GM18526 (cell line): ENCODE measurements around the gene SPACA7.

Source experiments
- POLR2A ChIP-seq: IDR thresholded peaks from 3 replicates; pipeline ENCODE4 v1.6.1; 2011; ENCODE audit not compliant: insufficient read length; ENCODE audit errors: extremely low read depth

SPACA7 gene

GRCh38 chr13:112441226-112441625 is 65.1 kb downstream of the SPACA7 start:
- no peak for TF ChIP-seq POLR2A

DNA sequence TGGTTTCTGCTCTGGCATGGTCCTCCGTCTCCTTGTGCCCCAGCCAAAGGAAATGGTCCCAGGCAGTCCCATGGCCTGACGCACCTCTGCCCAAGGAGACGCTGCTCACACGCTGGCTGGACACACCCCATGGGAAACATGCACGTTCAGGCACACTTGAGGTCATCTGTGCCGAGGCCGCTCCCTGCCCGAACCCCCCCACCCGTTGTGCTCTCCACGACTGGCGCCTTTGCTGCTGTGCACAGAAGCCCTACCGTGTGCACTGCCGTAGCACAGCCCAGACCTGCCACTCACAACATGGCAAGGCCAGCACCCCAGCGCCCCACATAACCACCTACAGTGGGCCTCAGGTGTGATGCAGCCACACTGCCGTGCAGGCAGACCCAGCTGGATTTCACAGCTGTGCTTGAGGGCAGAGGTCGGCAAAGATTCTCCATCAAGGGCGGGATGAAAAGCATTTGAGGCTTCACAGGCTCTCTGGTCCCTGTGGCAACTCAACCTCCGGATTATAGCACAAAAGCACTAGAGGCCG is 65.7 kb downstream of the SPACA7 start:
- TF ChIP-seq POLR2A, result no peak

DNA sequence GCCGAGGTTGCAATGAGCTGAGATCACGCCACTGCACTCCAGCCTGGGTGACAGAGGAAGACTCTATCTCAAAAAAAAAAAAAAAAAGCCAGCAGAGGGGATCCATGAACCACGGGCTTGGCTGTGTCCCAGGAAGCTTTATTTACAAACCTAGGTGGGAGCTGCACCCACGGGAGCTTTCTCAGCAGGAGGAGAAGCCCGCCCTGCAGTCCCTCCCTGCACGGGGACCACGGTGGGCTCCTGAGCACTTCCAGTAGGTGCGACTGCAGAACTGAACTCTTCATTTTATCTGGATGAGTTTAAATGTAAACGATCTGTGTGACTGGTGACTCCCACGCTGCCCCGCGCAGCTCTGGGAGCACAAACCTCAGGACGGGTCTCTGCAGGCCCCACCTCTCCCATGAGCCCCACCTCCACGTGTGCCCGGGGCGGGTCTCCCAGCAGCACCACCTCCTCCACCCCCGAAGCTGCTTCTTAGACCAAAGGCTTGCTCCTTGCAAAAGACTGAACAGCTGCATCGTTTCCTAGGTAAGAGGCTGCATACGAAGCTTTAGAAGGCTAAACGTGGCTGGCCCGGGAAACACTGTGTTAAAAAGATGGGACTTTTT is 66.4 kb downstream of the SPACA7 start:
- TF ChIP-seq POLR2A, result no peak

GRCh38 chr13:112443191-112443994 is 67.2 kb downstream of the SPACA7 start:
- TF ChIP-seq POLR2A, result no peak

DNA sequence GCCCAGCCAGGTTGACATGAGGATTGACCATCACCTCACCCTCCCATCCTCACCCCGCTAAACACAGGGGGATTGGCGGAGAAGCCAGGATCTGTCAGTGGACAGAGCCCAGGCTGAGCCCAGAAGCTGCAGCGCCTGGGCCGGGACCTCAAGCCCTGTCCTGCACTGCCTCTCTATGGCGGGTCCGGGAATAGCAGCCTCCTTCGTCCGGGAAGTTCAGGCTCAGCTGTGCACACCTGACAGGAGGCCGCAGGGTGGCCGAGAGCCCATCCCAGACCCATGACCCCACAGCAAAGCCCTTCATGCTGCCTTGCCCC is 67.8 kb downstream of the SPACA7 start:
- TF ChIP-seq POLR2A, result no peak

DNA sequence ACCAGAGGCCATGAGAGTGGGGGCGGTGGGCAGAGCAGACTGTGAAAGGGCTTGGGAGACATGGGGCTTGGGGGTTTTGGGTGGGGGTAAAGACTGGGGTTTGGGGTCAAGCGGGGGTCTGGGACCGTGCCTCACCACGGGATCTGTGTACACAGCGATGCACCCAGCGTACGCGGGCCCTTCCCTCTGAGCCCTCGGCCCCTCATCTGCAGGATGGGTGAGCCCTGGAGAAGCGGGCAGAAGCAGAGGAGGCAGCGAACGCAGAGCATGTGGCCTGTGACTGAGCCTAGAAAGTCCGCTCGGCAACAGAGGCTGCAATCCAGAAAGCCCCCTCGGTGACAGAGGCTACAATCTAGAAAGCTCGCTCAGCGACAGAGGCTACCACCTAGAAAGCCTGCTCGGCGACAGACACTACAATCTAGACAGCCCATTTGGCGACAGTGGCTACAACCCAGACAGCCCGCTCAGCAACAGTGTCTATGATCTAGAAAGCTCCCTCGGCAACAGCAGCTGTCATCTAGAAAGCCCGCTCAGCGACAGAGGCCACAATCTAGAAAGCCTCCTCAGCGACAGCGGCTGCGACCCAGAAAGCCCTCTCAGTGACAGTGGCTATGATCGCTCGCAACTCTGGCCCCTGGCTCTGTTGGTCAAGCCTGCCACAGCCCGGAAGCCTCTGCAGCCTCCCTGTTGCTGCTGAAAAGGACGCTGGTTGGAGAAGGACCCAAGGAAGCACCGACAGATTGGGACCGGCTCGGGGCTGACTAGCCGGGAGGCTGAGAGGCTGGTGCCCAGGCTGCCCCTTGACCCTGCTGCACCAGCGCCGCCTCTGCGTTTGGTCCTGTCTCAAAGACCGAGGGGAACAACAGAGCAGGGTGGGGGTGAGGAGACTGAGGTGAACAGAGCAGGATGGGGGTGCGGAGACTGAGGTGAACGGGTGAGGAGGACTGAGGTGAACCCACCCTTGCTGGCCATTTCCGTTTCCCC is 68.6 kb downstream of the SPACA7 start:
- TF ChIP-seq POLR2A, result no peak

- TF ChIP-seq POLR2A, result no peak
Measured at GRCh38 chr13:112445411-112446271, 69.5 kb downstream of the SPACA7 start.

DNA sequence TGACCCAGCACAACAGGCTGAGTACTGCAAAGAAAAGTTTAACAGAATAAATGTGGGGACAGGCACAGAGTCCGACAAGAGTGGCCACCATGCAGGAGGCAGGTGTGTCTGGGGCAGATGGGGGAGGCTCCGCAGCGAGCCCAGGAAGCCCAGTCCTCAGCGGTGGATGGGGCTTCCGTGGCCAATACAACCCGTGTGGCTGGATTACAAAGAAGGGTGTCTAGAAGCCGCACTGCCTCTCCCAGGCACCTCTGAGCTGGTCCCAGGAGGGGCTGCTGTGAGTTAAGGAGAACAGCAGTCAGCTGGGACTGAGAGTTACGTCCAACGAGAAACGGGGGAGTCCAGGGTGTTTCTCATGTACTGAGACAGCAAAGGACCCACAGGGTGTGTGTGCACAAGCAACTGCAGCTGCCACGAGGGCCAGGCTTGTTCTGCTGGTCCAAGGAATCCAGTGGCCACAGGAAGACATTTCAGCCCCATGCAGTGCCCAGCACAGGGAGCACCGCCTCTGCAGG is 70.2 kb downstream of the SPACA7 start:
- no peak for TF ChIP-seq POLR2A

- no peak for TF ChIP-seq POLR2A
Measured at GRCh38 chr13:112446867-112447266, 70.7 kb downstream of the SPACA7 start.

GRCh38 chr13:112447306-112447705 is 71.2 kb downstream of the SPACA7 start:
- no peak for TF ChIP-seq POLR2A

DNA sequence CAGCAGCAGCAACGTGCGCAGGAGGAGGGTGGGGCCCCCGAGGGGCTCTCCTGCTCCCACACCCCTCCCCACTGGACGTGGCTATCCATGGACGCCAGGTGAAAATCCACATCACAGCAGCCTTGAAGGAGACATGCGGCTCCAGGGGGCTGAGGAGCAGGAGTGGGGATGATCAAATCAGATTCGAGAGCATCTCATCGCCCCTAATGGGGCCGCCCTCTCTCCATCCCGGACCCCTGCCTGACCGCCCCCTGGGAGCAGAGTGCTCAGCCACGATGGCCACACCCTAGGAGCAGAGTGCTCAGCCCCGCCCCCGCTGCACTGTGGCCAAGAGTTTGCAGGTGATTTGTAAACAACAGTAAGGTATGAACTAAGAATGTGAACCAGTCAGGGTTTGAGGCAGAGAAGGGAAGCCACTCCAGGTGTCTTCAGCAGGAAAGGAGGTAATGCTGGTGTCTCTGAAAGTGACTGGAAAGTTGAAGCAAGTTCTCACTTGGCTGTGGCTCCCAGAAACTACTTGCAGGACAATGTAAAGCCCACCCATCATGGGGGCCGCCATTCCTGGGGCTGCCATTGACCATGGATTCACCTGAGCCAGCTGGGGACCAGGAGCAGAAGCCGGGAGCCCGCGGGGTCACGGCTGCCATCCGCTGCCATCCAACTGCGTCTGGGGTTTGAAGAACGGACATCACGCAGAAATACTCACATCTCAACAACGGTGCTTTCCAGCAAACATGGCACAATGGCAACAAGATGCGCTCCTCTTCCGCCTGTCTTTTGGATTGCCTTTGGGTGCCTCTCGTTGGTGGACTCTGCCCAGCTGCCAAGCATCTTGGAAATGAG is 71.8 kb downstream of the SPACA7 start:
- no peak for TF ChIP-seq POLR2A

DNA sequence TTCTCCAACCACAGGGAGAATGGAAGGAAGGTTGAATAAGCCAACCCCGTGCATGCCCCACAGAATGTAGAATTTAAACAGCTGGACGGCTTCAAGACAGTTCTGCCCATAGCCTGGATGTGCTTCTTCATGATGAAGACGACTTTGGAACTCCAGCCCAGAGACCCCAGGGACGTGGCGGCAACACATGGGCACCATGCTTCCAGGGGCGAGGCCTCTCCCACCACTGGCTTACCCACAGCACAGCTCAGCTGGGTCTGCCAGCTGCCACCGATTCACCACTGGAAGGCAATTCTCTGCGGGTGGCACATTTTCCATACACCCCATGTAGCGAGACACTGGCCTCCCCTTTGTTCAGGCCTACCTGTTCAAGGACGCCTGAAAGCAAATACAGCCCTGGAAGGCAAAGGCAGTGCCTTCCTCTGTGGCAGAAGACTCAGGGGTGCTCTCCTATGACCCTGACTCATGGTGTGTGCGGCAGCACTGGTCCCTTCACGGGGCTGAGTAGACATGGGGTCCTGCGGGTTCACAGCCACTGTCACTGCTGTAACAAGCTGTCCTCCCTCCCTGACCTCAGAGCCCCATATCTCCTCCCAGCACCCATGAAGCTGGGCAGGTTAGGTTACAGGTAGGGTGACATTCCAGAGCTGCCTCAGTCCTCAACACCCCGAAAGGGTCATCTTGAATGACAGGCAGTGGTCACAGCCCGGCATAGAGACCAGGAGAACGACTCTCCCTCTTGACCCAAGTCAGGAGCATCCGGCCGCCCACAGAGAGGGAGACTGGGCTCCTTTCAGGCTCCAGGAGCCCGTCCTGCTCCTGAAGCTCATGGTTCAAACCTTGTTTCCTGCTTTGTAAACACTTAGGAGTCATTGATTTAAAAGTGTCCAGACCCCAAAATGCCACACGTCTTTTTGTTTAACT is 72.7 kb downstream of the SPACA7 start:
- TF ChIP-seq POLR2A, result no peak
